Measurements from ENCODE around the gene ANGEL1.

DNA sequence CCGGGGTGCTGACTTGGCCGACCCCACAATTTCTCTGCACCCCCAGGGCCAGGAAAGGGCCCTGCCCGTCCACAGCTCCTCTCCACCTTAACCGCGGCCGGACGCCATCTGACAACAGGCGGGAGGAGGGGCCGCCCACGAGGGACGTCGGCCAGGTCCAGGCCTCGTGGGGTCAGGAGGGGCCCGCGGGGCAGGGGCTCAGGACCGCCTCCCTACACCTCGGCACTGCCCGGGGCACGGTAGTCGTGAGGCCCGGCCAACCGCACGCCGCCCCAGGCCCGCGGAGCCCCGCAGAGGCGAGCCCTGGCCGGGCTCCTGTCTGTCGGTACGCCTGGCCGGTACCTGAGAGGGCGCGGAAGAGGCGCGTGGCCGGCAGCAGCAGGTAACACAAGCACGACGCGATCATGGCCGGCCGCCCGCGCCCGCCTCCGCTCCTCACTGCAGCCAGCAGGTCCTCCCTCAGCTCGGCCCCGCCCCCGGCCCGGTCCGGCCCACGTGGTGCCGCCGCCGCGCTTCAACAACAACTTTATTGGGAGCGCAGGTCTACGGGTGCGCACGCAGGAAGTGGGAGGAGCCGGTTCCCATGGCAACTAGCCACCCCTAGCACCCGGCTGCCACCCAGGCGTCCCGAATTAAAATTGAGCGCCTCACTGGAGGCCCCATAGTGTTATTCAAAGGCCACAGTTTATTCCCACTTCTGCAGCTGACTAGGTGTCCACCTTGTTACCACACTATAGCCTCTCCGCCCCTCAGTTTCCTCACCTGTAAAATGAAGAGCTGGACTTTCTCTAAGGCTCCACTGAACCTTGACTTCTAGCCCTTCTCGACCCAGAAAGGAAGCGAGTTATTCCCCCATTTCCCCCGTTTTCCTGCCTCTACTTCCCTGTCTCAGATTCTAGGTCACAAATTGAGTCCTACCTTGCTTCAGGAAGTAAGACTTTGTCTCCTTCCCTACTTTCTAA, at the start of gene ANGEL1:
- TF ChIP-seq, protein P1, sequence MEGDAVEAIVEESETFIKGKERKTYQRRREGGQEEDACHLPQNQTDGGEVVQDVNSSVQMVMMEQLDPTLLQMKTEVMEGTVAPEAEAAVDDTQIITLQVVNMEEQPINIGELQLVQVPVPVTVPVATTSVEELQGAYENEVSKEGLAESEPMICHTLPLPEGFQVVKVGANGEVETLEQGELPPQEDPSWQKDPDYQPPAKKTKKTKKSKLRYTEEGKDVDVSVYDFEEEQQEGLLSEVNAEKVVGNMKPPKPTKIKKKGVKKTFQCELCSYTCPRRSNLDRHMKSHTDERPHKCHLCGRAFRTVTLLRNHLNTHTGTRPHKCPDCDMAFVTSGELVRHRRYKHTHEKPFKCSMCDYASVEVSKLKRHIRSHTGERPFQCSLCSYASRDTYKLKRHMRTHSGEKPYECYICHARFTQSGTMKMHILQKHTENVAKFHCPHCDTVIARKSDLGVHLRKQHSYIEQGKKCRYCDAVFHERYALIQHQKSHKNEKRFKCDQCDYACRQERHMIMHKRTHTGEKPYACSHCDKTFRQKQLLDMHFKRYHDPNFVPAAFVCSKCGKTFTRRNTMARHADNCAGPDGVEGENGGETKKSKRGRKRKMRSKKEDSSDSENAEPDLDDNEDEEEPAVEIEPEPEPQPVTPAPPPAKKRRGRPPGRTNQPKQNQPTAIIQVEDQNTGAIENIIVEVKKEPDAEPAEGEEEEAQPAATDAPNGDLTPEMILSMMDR (conservative IDR thresholded peaks at IDR 0.05) = no peak
- TF ChIP-seq EZH2 (IDR thresholded peaks at IDR 0.05; ENCODE audit: low read depth) = no peak
